ENCODE measurements around the gene ATF7. TPM values are rescaled to one million over a fixed set of nuclear protein-coding genes. Genes with fewer than 3 reads are reported as not detected.
A peak's percentile ranks its signal among the peaks of the same experiment; 100 is the strongest.

ATF7 gene
- polyA plus RNA-seq, 2 of the 4 experiments (the other 2 are of a cell fraction): 22.9 to 38.9 TPM

DNA sequence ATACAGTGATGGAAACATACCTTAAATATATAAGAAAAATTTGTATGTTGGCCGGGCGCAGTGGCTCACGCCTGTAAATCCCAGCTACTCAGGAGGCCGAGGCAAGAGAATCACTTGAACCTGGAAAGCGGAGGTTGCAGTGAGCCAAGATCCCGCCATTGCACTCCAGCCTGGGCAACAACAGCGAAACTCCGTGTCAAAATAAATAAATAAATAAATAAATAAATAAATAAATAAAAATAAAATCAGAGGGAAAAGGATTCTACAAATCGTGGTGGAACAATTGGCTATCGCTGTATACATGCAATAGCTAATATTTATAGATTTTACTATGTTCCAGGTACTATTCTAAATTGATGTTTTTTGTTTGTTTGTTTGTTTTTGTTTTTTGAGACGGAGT lies 1.7 kb upstream of the ATF7 start:
- TF ChIP-seq RNF2 (IDR thresholded peaks at IDR 0.05; ENCODE audit: borderline replicate concordance, low read depth) (no peak), ZC3H11A (IDR thresholded peaks at IDR 0.05) (peak; percentile 54)
- FAIRE-seq: no peak
- POLR2A ChIA-PET: no interaction called here
- Histone ChIP-seq H3K27ac (no peak overlapping the region), H3K4me3 (no peak overlapping the region), H3K9me3 (no peaks in the 10 kb centered on the region), H3K4me1 (peaks cover 31% of the 10 kb centered on the region), H3K4me2 (no peak overlapping the region)
- ATAC-seq: no peak
- CTCF ChIA-PET: interaction anchor here (1.1 to 6.5 kb wide), 3 partner anchors 48 to 84 kb away, joined by 3 to 41 read pairs (median 10); partner anchors contain the start of gene ATP5MC2
- 85% methylated on average over 11 of the region's 11 CpGs for WGBS (ENCODE audit: missing lambda C conversion rate)
- DNase-seq (ENCODE audit: low read depth in 1 of 2, low spot score in 1 of 2): no peak

DNA sequence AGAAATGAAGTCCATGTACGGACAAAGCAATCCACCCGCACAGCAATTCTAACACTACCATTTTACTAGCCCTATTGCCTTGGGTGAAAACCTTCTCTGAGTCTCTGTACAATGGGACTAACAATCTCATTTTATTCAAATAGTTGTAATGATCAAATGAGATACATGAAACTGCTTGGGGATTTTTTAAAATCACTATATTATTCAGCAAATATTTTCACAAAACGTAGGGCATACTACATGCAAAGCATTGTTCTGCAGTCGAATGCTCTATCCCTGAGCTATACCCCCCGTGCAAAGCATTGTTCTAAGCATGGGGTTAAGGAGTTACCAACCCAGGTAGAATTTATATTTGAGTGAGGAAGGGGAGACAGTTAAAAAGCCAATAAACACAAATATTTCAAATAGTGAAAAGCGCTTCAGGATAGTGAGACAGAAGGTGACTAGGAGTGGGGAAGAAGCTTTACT lies 554 bp upstream of the ATF7 start:
- Histone ChIP-seq H3K27ac (peak overlapping the region; percentile 93 to 94), H3K4me2 (peak overlapping the region; percentile 77), H3K4me1 (peaks cover 35% of the 10 kb centered on the region), H3K4me3 (peak overlapping the region; percentile 67), H3K9me3 (no peaks in the 10 kb centered on the region)
- POLR2A ChIA-PET: interaction anchor here (0.8 to 2.8 kb wide), 6 partner anchors 10 to 83 kb away, joined by 3 to 14 read pairs (median 6); partner anchors contain the start of gene ATP5MC2
- DNase-seq (ENCODE audit: low read depth in 1 of 2, low spot score in 1 of 2) (no peak), ATAC-seq (peak; percentile 3 to 32; a peak in 4 of 6 replicates), FAIRE-seq (no peak)
- no peak for TF ChIP-seq POLR2A (IDR thresholded peaks at IDR 0.05; ENCODE audit: low read length)
- TF ChIP-seq POLR2AphosphoS2 (conservative IDR thresholded peaks at IDR 0.05; ENCODE audit: low read length): no peak
- no peak for TF ChIP-seq RNF2 (IDR thresholded peaks at IDR 0.05; ENCODE audit: borderline replicate concordance, low read depth)
- TF ChIP-seq KDM5A (IDR thresholded peaks at IDR 0.05): no peak
- no peak for TF ChIP-seq PHF8 (IDR thresholded peaks at IDR 0.05; ENCODE audit: borderline replicate concordance, low read depth)
- TF ChIP-seq SREBF2 (IDR thresholded peaks at IDR 0.05): no peak
- TF ChIP-seq, protein P1, sequence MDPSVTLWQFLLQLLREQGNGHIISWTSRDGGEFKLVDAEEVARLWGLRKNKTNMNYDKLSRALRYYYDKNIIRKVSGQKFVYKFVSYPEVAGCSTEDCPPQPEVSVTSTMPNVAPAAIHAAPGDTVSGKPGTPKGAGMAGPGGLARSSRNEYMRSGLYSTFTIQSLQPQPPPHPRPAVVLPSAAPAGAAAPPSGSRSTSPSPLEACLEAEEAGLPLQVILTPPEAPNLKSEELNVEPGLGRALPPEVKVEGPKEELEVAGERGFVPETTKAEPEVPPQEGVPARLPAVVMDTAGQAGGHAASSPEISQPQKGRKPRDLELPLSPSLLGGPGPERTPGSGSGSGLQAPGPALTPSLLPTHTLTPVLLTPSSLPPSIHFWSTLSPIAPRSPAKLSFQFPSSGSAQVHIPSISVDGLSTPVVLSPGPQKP (IDR thresholded peaks at IDR 0.05; ENCODE audit: low read depth, low read length): no peak
- WGBS (ENCODE audit: missing lambda C conversion rate): 33% methylated on average over 6 of the region's 6 CpGs
- CTCF ChIA-PET: interaction anchor here (1.0 to 6.5 kb wide), 6 partner anchors 49 to 119 kb away, joined by 3 to 41 read pairs (median 4); partner anchors contain the start of gene ATP5MC2

DNA sequence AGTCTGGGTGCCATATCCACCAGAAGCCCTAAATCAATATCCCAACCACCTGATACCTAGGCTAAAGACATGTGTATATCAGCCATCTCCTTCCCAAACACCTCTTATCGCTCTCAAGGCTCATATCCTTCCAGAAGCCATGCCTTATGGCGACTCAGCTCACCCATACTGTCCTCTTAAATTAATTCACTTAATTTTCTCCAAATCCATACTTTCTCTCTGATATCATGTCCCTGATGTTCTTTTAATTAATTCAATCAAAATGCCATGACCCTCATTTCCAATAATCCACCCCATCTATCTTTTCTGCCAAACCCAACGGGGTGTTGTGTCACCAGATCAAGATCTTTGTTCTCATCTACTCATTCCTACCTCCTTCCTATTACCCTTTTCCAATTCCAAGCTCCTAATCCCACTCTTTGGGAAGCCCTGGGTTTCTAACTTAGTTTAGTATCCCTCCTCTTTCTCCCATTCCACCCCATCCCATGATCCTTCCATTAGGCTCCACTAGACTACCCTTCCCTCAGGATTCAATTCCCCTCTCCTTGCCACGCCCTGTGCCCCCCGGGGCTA lies 723 bp downstream of the ATF7 start:
- FAIRE-seq (no peak), DNase-seq (ENCODE audit: low read depth in 1 of 2, low spot score in 1 of 2) (no peak), ATAC-seq (no peak)
- H3K27ac ChIP-seq: peak overlapping the region; percentile 93 to 94
- peak overlapping the region; percentile 92 for H3K4me2 ChIP-seq
- TF ChIP-seq RAD21 (conservative IDR thresholded peaks at IDR 0.05 in 1 of 2, IDR thresholded peaks at IDR 0.05 in 1 of 2) (0 out of 5 replicates have a peak, but pooled peaks of 1 of the 2 experiments have one; percentile 15), CBX2 (IDR thresholded peaks at IDR 0.05; ENCODE audit: borderline replicate concordance, low read depth) (no peak), KDM1A (IDR thresholded peaks at IDR 0.05; ENCODE audit: low read depth) (no peak), HOXA7 (CRISPR knock-in tag; IDR thresholded peaks at IDR 0.05) (0 out of 2 replicates have a peak, but pooled peaks have one; percentile 27), CHD4 (IDR thresholded peaks at IDR 0.05; ENCODE audit: borderline replicate concordance) (no peak), ESRRA (IDR thresholded peaks at IDR 0.05; ENCODE audit: borderline replicate concordance, low read length) (no peak), FOSB (CRISPR knock-in tag; IDR thresholded peaks at IDR 0.05) (peak; percentile 62; the same call in 1 of the 2 replicates)
- TF ChIP-seq, protein P2, sequence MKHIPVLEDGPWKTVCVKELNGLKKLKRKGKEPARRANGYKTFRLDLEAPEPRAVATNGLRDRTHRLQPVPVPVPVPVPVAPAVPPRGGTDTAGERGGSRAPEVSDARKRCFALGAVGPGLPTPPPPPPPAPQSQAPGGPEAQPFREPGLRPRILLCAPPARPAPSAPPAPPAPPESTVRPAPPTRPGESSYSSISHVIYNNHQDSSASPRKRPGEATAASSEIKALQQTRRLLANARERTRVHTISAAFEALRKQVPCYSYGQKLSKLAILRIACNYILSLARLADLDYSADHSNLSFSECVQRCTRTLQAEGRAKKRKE (CRISPR knock-in tag; IDR thresholded peaks at IDR 0.05; ENCODE audit: low read depth): 0 out of 2 replicates have a peak, but pooled peaks have one; percentile 33
- 4% methylated on average over 5 of the region's 5 CpGs for WGBS (ENCODE audit: missing lambda C conversion rate)
- H3K9me3 ChIP-seq: no peaks in the 10 kb centered on the region
- H3K4me3 ChIP-seq: peak overlapping the region; percentile 67
- CTCF ChIA-PET: interaction anchor here (1.0 to 6.5 kb wide), 8 partner anchors 13 to 82 kb away, joined by 3 to 41 read pairs (median 4); partner anchors contain the start of gene ATP5MC2
- peaks cover 41% of the 10 kb centered on the region for H3K4me1 ChIP-seq
- POLR2A ChIA-PET: interaction anchor here (0.6 to 2.8 kb wide), 6 partner anchors 9 to 77 kb away, joined by 3 to 14 read pairs (median 4); partner anchors contain the start of gene ATP5MC2
